ENCODE measurements around the gene UBE2U. TPM values are rescaled to one million over a fixed set of nuclear protein-coding genes. Genes with fewer than 3 reads are reported as not detected.
"Not testable (repeated sequence)": the region's sequence is repeated elsewhere in the genome, so short reads cannot be mapped to it uniquely, and the experiment has no call there.

Gene UBE2U
- total RNA-seq, 1 experiment from 2014 or later = not detected

DNA sequence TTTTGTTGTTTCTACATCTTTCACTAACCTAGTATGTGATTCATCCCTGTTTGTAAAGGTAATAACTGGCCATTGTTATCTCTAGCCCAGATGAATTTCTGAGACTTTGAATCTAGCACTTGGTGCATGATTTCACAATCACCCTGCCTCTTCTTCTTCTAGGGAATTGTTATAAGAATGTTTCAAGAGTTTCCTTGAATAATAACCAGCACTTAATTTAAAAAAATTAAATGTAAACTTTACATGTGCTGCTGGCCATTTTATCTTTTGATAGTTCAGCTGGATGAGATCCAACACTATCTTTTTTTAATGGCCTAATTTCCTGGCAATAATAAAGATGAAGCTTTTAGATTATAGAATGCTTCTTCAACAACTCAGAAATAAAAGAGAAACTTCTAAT, 31.8 kb downstream of the UBE2U start:
- Mint-ChIP-seq H3K4me3 (ENCODE audit: unreplicated experiment) (no peak overlapping the region), H3K27me3 (ENCODE audit: insufficient read depth, unreplicated experiment) (peaks cover 7% of the 10 kb centered on the region), H3K36me3 (ENCODE audit: insufficient read depth, unreplicated experiment) (no peaks in the 10 kb centered on the region), H3K9me3 (ENCODE audit: unreplicated experiment) (peaks cover 7% of the 10 kb centered on the region), H3K4me1 (ENCODE audit: insufficient read depth, unreplicated experiment) (no peaks in the 10 kb centered on the region), H3K27ac (ENCODE audit: low read depth, unreplicated experiment) (no peak overlapping the region)
- no peak for DNase-seq (ENCODE audit: unreplicated experiment)
- intact Hi-C loops (cut with micrococcal nuclease) = no loop called here
- no TSS peak for BruUV-seq (replicated peaks)
- TF ChIP-seq, protein P1, sequence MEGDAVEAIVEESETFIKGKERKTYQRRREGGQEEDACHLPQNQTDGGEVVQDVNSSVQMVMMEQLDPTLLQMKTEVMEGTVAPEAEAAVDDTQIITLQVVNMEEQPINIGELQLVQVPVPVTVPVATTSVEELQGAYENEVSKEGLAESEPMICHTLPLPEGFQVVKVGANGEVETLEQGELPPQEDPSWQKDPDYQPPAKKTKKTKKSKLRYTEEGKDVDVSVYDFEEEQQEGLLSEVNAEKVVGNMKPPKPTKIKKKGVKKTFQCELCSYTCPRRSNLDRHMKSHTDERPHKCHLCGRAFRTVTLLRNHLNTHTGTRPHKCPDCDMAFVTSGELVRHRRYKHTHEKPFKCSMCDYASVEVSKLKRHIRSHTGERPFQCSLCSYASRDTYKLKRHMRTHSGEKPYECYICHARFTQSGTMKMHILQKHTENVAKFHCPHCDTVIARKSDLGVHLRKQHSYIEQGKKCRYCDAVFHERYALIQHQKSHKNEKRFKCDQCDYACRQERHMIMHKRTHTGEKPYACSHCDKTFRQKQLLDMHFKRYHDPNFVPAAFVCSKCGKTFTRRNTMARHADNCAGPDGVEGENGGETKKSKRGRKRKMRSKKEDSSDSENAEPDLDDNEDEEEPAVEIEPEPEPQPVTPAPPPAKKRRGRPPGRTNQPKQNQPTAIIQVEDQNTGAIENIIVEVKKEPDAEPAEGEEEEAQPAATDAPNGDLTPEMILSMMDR (IDR thresholded peaks at IDR 0.05; ENCODE audit: unreplicated experiment) = no peak
- POLR2A ChIA-PET = no interaction called here
- CTCF ChIA-PET = interaction anchor here (0.6 to 1.2 kb wide), 3 partner anchors 8 to 157 kb away, joined by 3 to 4 read pairs (median 3); no protein-coding TSS in a partner anchor

DNA sequence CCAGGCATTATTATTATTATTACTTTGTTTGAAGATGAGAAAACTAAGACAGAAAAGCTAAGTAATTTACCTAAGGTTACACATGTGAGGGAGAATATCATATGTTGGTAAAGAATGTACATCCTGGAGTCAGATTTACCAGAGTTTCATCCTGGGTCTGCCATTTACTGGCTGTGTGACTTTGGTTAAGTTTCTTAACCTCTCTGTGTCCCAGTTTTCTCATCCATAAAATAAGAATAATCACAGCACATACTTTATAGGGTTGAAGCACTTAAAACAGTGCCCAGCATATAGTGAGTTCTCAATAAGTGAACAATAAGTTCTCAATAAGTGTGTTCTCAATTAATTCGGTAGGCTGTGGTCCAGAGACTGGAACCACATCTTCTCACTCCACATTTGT, 32.5 kb downstream of the UBE2U start:
- Mint-ChIP-seq H3K27ac (ENCODE audit: low read depth, unreplicated experiment) (no peak overlapping the region), H3K27me3 (ENCODE audit: insufficient read depth, unreplicated experiment) (peaks cover 7% of the 10 kb centered on the region), H3K9me3 (ENCODE audit: unreplicated experiment) (peaks cover 7% of the 10 kb centered on the region), H3K4me1 (ENCODE audit: insufficient read depth, unreplicated experiment) (no peaks in the 10 kb centered on the region), H3K4me3 (ENCODE audit: unreplicated experiment) (no peak overlapping the region), H3K36me3 (ENCODE audit: insufficient read depth, unreplicated experiment) (no peaks in the 10 kb centered on the region)
- ChIA-PET CTCF (interaction anchor here (0.9 kb wide), 1 partner anchor 910 kb away, joined by 4 read pairs; no protein-coding TSS in a partner anchor), POLR2A (no interaction called here)
- intact Hi-C loops (cut with micrococcal nuclease) = no loop called here
- DNase-seq (ENCODE audit: unreplicated experiment) = no peak
- TF ChIP-seq, protein P1 (IDR thresholded peaks at IDR 0.05; ENCODE audit: unreplicated experiment) = no peak
- BruUV-seq (replicated peaks) = no TSS peak

DNA sequence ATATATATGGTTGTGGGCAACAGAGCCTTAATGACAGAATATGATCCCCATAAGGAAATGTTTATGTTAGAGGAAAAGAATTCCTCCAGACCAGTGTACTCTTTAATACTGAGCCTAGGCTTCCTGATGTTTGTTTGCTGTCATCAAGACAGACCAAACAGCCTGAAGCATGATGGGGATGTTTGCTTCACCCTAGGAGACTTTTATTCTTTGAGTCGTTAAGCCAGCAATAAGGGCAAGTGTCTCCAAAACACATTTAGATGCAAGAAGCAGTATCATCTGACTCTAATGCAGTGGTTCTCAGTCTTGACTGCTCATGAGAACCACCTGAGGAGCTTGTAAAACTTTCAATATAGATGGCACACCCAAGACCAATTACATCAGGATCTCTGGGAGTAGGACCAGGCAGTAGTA, 33.1 kb downstream of the UBE2U start:
- no TSS peak for BruUV-seq (replicated peaks)
- Mint-ChIP-seq H3K9me3 (ENCODE audit: unreplicated experiment) (peaks cover 7% of the 10 kb centered on the region), H3K27ac (ENCODE audit: low read depth, unreplicated experiment) (no peak overlapping the region)

DNA sequence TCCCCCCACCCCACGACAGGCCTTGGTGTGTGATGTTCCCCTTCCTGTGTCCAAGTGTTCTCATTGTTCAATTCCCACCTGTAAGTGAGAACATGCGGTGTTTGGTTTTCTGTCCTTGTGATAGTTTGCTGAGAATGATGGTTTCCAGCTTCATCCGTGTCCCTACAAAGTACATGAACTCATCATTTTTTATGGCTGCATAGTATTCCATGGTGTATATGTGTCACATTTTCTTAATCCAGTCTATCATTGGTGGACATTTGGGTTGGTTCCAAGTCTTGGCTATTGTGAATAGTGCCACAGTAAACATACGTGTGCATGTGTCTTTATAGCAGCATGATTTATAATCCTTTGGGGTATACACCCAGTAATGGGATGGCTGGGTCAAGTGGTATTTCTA, 36.1 kb downstream of the UBE2U start:
- H3K27ac Mint-ChIP-seq (ENCODE audit: low read depth, unreplicated experiment); H3K9me3 Mint-ChIP-seq (ENCODE audit: unreplicated experiment); DNase-seq (ENCODE audit: unreplicated experiment); H3K36me3 Mint-ChIP-seq (ENCODE audit: insufficient read depth, unreplicated experiment); POLR2A ChIA-PET; BruUV-seq (replicated peaks); H3K4me1 Mint-ChIP-seq (ENCODE audit: insufficient read depth, unreplicated experiment); H3K4me3 Mint-ChIP-seq (ENCODE audit: unreplicated experiment); intact Hi-C loops (cut with micrococcal nuclease); H3K27me3 Mint-ChIP-seq (ENCODE audit: insufficient read depth, unreplicated experiment): not testable (repeated sequence)
- CTCF ChIA-PET = interaction anchor here (4.4 kb wide), 1 partner anchor 548 kb away, joined by 37 read pairs; no protein-coding TSS in a partner anchor

More for the DNA sequence above, 33.1 kb downstream of the UBE2U start:
- Mint-ChIP-seq H3K36me3 (ENCODE audit: insufficient read depth, unreplicated experiment) (no peaks in the 10 kb centered on the region), H3K4me3 (ENCODE audit: unreplicated experiment) (no peak overlapping the region), H3K27me3 (ENCODE audit: insufficient read depth, unreplicated experiment) (peaks cover 7% of the 10 kb centered on the region), H3K4me1 (ENCODE audit: insufficient read depth, unreplicated experiment) (no peaks in the 10 kb centered on the region)
- ChIA-PET POLR2A (no interaction called here), CTCF (interaction anchor here (0.6 kb wide), 1 partner anchor 703 kb away, joined by 3 read pairs; no protein-coding TSS in a partner anchor)
- intact Hi-C loops (cut with micrococcal nuclease) = no loop called here
- TF ChIP-seq, protein P1 (IDR thresholded peaks at IDR 0.05; ENCODE audit: unreplicated experiment) = no peak
- DNase-seq (ENCODE audit: unreplicated experiment) = no peak

DNA sequence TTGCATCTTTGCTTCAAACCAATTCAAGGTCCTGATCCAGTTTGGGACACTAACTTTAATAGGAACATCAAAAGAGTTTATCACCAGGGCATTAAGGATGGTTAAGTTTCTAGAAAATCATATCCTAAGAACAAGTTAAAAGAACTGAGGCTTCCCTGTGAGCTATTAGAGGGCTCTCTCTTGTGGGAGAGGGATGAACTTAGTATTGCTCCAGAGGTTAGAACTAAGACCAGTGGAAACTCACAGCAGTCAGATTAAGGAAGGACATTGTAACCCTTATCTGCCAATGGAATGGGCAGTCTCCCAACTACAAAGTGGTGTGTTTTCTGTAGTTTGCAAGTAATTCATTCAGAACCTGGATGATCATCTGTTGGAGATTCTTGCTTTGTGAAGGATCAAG, 36.8 kb downstream of the UBE2U start:
- ChIA-PET CTCF (interaction anchor here (0.5 to 4.4 kb wide), 2 partner anchors 548 to 661 kb away, joined by 4 to 37 read pairs; no protein-coding TSS in a partner anchor), POLR2A (no interaction called here)
- DNase-seq (ENCODE audit: unreplicated experiment) = no peak
- H3K9me3 Mint-ChIP-seq (ENCODE audit: unreplicated experiment) = peaks cover 7% of the 10 kb centered on the region
- no peaks in the 10 kb centered on the region for H3K4me1 Mint-ChIP-seq (ENCODE audit: insufficient read depth, unreplicated experiment)
- no peak overlapping the region for H3K27ac Mint-ChIP-seq (ENCODE audit: low read depth, unreplicated experiment)
- TF ChIP-seq, protein P1 (IDR thresholded peaks at IDR 0.05; ENCODE audit: unreplicated experiment) = no peak
- H3K27me3 Mint-ChIP-seq (ENCODE audit: insufficient read depth, unreplicated experiment) = no peaks in the 10 kb centered on the region
- intact Hi-C loops (cut with micrococcal nuclease) = loop anchor here (5.0 to 10.0 kb wide), 3 partner anchors 303 to 1398 kb away; no protein-coding TSS in a partner anchor
- BruUV-seq (replicated peaks) = no TSS peak
- H3K4me3 Mint-ChIP-seq (ENCODE audit: unreplicated experiment) = no peak overlapping the region
- H3K36me3 Mint-ChIP-seq (ENCODE audit: insufficient read depth, unreplicated experiment) = no peaks in the 10 kb centered on the region

All from MCF 10A (cell line).